ENCODE data around the gene MTFMT. TPM values are rescaled to one million over a fixed set of nuclear protein-coding genes. Genes with fewer than 3 reads are reported as not detected.

The MTFMT gene
- total and polyA plus RNA-seq, 2 experiments from 2014 or later, result 19.0 to 36.0 TPM

DNA sequence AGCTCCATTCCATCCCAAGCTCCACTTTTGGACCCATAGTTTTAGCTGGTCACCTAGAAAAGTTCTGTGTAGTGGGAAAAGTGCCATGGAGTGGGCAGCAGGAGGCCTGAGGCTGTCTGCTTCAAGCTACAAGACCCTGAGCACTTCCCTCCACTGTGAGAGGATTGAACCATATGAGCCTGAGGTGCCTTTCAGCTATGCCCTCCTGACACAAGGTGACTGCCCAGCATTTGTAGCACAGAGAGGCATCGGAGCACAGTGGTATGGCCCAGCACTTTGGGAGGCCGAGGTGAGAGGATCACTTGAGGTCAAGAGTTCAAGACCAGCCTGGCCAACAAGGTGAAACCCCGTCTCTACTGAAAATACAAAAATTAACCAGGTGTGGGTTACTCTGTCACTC lies 43.2 kb upstream of the MTFMT start (continued):
- TF ChIP-seq EZH2phosphoT487 (IDR thresholded peaks at IDR 0.05; ENCODE audit: unreplicated experiment) (no peak), JUNB (IDR thresholded peaks at IDR 0.05; ENCODE audit: unreplicated experiment) (no peak), POLR2AphosphoS5 (IDR thresholded peaks at IDR 0.05; ENCODE audit: low read depth) (no peak), NANOG (IDR thresholded peaks at IDR 0.05; ENCODE audit: borderline replicate concordance) (no peak), ZNF331 (CRISPR knock-in tag; IDR thresholded peaks at IDR 0.05; ENCODE audit: low read depth) (no peak)
- TF ChIP-seq, protein P1, sequence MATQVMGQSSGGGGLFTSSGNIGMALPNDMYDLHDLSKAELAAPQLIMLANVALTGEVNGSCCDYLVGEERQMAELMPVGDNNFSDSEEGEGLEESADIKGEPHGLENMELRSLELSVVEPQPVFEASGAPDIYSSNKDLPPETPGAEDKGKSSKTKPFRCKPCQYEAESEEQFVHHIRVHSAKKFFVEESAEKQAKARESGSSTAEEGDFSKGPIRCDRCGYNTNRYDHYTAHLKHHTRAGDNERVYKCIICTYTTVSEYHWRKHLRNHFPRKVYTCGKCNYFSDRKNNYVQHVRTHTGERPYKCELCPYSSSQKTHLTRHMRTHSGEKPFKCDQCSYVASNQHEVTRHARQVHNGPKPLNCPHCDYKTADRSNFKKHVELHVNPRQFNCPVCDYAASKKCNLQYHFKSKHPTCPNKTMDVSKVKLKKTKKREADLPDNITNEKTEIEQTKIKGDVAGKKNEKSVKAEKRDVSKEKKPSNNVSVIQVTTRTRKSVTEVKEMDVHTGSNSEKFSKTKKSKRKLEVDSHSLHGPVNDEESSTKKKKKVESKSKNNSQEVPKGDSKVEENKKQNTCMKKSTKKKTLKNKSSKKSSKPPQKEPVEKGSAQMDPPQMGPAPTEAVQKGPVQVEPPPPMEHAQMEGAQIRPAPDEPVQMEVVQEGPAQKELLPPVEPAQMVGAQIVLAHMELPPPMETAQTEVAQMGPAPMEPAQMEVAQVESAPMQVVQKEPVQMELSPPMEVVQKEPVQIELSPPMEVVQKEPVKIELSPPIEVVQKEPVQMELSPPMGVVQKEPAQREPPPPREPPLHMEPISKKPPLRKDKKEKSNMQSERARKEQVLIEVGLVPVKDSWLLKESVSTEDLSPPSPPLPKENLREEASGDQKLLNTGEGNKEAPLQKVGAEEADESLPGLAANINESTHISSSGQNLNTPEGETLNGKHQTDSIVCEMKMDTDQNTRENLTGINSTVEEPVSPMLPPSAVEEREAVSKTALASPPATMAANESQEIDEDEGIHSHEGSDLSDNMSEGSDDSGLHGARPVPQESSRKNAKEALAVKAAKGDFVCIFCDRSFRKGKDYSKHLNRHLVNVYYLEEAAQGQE (IDR thresholded peaks at IDR 0.05; ENCODE audit: unreplicated experiment), result no peak

DNA sequence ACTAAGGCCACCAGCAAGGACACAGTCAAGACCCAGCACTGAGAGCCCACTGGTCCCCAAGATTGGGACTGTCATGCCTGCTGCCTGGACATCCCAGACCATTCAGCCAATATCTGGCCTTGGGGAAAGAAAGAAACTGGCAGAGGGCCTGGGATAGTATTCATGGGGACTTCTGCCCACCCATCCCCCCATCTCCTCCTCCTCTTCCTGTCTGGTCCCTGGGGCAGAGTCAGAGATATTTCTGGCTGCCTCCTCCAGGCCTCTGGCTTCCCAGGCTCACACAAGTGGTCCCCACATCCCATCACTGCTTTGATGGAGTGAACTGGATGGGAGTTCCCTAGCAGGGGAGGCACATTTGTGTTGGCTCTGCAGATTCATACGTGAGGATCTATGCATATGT lies 42.6 kb upstream of the MTFMT start:
- Mint-ChIP-seq H3K9me3 (peaks cover 5% of the 10 kb centered on the region; the same call in 2 of the 3 replicates), H3K4me1 (peaks cover 13% of the 10 kb centered on the region), H3K27ac (no peak overlapping the region), H3K27me3 (ENCODE audit: insufficient read depth, low read depth, poor library complexity) (peaks cover 16% of the 10 kb centered on the region), H3K4me3 (no peak overlapping the region), H3K36me3 (ENCODE audit: low read depth) (no peaks in the 10 kb centered on the region; the same call in 2 of the 3 replicates)
- H2AFZ ChIP-seq, result no peak overlapping the region
- no peaks in the 10 kb centered on the region for H3K36me3 ChIP-seq (ENCODE audit: insufficient read depth)
- no peaks in the 10 kb centered on the region for H3K9me2 ChIP-seq (ENCODE audit: insufficient read depth)
- ATAC-seq (no peak), DNase-seq (ENCODE audit: low spot score) (no peak)
- no peak overlapping the region for H3K4me3 ChIP-seq
- TF ChIP-seq EZH2phosphoT487 (IDR thresholded peaks at IDR 0.05; ENCODE audit: unreplicated experiment) (no peak), CREB1 (CRISPR knock-in tag; IDR thresholded peaks at IDR 0.05; ENCODE audit: low read depth) (no peak), STAT1 (IDR thresholded peaks at IDR 0.05; ENCODE audit: unreplicated experiment) (no peak), JUNB (IDR thresholded peaks at IDR 0.05; ENCODE audit: unreplicated experiment) (no peak)
- TF ChIP-seq, protein P2, sequence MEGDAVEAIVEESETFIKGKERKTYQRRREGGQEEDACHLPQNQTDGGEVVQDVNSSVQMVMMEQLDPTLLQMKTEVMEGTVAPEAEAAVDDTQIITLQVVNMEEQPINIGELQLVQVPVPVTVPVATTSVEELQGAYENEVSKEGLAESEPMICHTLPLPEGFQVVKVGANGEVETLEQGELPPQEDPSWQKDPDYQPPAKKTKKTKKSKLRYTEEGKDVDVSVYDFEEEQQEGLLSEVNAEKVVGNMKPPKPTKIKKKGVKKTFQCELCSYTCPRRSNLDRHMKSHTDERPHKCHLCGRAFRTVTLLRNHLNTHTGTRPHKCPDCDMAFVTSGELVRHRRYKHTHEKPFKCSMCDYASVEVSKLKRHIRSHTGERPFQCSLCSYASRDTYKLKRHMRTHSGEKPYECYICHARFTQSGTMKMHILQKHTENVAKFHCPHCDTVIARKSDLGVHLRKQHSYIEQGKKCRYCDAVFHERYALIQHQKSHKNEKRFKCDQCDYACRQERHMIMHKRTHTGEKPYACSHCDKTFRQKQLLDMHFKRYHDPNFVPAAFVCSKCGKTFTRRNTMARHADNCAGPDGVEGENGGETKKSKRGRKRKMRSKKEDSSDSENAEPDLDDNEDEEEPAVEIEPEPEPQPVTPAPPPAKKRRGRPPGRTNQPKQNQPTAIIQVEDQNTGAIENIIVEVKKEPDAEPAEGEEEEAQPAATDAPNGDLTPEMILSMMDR (conservative IDR thresholded peaks at IDR 0.05; ENCODE audit: low read depth in 2 of 2), result no peak
- TF ChIP-seq, protein P3, sequence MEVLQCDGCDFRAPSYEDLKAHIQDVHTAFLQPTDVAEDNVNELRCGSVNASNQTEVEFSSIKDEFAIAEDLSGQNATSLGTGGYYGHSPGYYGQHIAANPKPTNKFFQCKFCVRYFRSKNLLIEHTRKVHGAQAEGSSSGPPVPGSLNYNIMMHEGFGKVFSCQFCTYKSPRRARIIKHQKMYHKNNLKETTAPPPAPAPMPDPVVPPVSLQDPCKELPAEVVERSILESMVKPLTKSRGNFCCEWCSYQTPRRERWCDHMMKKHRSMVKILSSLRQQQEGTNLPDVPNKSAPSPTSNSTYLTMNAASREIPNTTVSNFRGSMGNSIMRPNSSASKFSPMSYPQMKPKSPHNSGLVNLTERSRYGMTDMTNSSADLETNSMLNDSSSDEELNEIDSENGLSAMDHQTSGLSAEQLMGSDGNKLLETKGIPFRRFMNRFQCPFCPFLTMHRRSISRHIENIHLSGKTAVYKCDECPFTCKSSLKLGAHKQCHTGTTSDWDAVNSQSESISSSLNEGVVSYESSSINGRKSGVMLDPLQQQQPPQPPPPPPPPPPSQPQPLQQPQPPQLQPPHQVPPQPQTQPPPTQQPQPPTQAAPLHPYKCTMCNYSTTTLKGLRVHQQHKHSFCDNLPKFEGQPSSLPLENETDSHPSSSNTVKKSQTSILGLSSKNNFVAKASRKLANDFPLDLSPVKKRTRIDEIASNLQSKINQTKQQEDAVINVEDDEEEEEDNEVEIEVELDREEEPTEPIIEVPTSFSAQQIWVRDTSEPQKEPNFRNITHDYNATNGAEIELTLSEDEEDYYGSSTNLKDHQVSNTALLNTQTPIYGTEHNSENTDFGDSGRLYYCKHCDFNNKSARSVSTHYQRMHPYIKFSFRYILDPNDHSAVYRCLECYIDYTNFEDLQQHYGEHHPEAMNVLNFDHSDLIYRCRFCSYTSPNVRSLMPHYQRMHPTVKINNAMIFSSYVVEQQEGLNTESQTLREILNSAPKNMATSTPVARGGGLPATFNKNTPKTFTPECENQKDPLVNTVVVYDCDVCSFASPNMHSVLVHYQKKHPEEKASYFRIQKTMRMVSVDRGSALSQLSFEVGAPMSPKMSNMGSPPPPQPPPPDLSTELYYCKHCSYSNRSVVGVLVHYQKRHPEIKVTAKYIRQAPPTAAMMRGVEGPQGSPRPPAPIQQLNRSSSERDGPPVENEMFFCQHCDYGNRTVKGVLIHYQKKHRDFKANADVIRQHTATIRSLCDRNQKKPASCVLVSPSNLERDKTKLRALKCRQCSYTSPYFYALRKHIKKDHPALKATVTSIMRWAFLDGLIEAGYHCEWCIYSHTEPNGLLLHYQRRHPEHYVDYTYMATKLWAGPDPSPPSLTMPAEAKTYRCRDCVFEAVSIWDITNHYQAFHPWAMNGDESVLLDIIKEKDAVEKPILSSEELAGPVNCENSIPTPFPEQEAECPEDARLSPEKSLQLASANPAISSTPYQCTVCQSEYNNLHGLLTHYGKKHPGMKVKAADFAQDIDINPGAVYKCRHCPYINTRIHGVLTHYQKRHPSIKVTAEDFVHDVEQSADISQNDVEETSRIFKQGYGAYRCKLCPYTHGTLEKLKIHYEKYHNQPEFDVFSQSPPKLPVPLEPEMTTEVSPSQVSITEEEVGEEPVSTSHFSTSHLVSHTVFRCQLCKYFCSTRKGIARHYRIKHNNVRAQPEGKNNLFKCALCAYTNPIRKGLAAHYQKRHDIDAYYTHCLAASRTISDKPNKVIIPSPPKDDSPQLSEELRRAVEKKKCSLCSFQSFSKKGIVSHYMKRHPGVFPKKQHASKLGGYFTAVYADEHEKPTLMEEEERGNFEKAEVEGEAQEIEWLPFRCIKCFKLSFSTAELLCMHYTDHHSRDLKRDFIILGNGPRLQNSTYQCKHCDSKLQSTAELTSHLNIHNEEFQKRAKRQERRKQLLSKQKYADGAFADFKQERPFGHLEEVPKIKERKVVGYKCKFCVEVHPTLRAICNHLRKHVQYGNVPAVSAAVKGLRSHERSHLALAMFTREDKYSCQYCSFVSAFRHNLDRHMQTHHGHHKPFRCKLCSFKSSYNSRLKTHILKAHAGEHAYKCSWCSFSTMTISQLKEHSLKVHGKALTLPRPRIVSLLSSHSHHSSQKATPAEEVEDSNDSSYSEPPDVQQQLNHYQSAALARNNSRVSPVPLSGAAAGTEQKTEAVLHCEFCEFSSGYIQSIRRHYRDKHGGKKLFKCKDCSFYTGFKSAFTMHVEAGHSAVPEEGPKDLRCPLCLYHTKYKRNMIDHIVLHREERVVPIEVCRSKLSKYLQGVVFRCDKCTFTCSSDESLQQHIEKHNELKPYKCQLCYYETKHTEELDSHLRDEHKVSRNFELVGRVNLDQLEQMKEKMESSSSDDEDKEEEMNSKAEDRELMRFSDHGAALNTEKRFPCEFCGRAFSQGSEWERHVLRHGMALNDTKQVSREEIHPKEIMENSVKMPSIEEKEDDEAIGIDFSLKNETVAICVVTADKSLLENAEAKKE (CRISPR knock-in tag; IDR thresholded peaks at IDR 0.05), result no peak
- no peak overlapping the region for H3K4me2 ChIP-seq
- no peaks in the 10 kb centered on the region for H3K79me2 ChIP-seq (replicated peaks; ENCODE audit: insufficient read depth)
- H3K27ac ChIP-seq (ENCODE audit: low read depth), result no peak overlapping the region
- H3K4me1 ChIP-seq (ENCODE audit: insufficient read depth), result peaks cover 8% of the 10 kb centered on the region
- peaks cover 5% of the 10 kb centered on the region for H3K27me3 ChIP-seq (ENCODE audit: insufficient read depth)
- peaks cover 5% of the 10 kb centered on the region; the same call in 1 of the 2 replicates for H3F3A ChIP-seq (replicated peaks; ENCODE audit: low read depth)
- H4K20me1 ChIP-seq (replicated peaks; ENCODE audit: insufficient read depth), result no peaks in the 10 kb centered on the region
